Brain microvascular endothelial cell (primary cell): ENCODE data around the gene RAB19.

Experiments used
- DNase-seq: peaks from one replicate; pipeline ENCODE4 v3.0.0-alpha.2; 2020
- H3K27ac ChIP-seq: fragments of 250-450 bp; sonication (Bioruptor Pico); 2 replicates; pipeline ENCODE4 v1.5.1; 2020; ENCODE audit warnings: mild to moderate bottlenecking, moderate library complexity
- H3K27me3 ChIP-seq: fragments of 250-450 bp; sonication (Bioruptor Pico); replicated peaks from 2 replicates; pipeline ENCODE4 v1.5.1; 2020; ENCODE audit warnings: mild to moderate bottlenecking
- H3K36me3 ChIP-seq: fragments of 250-450 bp; sonication (Bioruptor Pico); replicated peaks from 2 replicates; pipeline ENCODE4 v1.5.1; 2020; ENCODE audit warnings: mild to moderate bottlenecking
- H3K4me3 ChIP-seq: 2 replicates; pipeline ENCODE4 v1.5.1; 2011; ENCODE audit warnings: low read depth, mild to moderate bottlenecking, control low read depth, low read length, moderate library complexity
- in situ Hi-C: cut with HindIII; loops from 2 replicates; pipeline ENCODE4 v1.10.0; 2017; ENCODE audit warnings: low sequenced_read_pairs, low pct_ligation_motif_present
- TF ChIP-seq, protein P1 (sequence below): IDR thresholded peaks from 2 replicates; pipeline ENCODE4 v1.5.1; 2011; ENCODE audit warnings: low read depth, mild to moderate bottlenecking, moderate library complexity, low read length, control low read depth, inconsistent platforms; ENCODE audit errors: missing control alignments

The RAB19 gene

GRCh38 chr7:140384894-140385545 lies 18.8 kb upstream of the RAB19 start:
- Histone ChIP-seq H3K27me3 (no peaks in the 10 kb centered on the region), H3K36me3 (peaks cover 5% of the 10 kb centered on the region)

DNA sequence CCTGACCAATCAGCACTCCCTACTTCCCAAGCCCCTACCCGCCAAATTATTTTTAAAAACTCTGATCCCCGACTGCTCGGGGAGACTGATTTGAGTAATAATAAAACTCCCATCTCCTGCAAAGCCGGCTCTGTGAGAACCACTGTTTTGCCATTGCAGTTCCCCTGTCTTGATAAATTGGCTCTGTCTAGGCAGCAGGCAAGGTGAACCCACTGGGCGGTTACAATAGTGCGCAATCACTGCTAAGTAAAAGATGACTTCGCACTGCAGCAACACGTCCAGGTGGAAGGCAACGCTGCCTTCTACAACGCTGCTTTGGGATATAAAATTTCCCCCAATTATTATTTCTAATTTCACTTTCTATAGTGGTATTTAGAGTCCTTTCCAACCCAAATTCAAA lies 14.4 kb upstream of the RAB19 start:
- TF ChIP-seq, protein P1, sequence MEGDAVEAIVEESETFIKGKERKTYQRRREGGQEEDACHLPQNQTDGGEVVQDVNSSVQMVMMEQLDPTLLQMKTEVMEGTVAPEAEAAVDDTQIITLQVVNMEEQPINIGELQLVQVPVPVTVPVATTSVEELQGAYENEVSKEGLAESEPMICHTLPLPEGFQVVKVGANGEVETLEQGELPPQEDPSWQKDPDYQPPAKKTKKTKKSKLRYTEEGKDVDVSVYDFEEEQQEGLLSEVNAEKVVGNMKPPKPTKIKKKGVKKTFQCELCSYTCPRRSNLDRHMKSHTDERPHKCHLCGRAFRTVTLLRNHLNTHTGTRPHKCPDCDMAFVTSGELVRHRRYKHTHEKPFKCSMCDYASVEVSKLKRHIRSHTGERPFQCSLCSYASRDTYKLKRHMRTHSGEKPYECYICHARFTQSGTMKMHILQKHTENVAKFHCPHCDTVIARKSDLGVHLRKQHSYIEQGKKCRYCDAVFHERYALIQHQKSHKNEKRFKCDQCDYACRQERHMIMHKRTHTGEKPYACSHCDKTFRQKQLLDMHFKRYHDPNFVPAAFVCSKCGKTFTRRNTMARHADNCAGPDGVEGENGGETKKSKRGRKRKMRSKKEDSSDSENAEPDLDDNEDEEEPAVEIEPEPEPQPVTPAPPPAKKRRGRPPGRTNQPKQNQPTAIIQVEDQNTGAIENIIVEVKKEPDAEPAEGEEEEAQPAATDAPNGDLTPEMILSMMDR = no peak
- no peak for DNase-seq
- Histone ChIP-seq H3K4me3 (no peak overlapping the region), H3K27me3 (no peaks in the 10 kb centered on the region), H3K36me3 (no peaks in the 10 kb centered on the region), H3K27ac (no peak overlapping the region)
- in situ Hi-C loops = no loop called here

More at GRCh38 chr7:140384894-140385545, 18.8 kb upstream of the RAB19 start:
- Histone ChIP-seq H3K4me3 (no peak overlapping the region), H3K27ac (no peak overlapping the region)
- DNase-seq = no peak
- in situ Hi-C loops = no loop called here
- TF ChIP-seq, protein P1 = no peak

DNA sequence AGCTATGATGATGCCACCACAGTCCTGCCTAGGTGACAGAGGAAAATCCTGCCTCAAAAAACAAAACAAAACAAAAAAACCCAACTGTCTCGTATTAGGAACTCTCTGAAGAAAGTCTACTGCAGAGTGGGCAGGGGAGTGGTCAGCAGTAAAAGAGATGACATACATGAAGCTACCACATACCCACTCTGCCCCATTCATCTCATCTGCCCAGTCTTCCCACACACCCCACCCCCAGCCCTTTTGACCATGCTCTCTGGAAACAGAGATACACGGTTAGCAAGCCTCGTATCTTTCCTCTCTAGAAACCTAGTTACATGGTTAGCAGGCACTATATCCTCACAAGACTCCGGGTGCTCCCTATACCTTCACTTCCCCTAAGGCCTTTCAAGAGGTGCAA lies 13.8 kb upstream of the RAB19 start:
- H3K36me3 ChIP-seq = no peaks in the 10 kb centered on the region
- no peaks in the 10 kb centered on the region for H3K27me3 ChIP-seq
- H3K4me3 ChIP-seq = no peak overlapping the region
- no peak for DNase-seq
- in situ Hi-C loops = no loop called here
- TF ChIP-seq, protein P1 = no peak
- no peak overlapping the region for H3K27ac ChIP-seq

- no peak overlapping the region for H3K4me3 ChIP-seq
- DNase-seq = no peak
- TF ChIP-seq, protein P1 = no peak
Observed at GRCh38 chr7:140390466-140391190, 13.2 kb upstream of the RAB19 start.

DNA sequence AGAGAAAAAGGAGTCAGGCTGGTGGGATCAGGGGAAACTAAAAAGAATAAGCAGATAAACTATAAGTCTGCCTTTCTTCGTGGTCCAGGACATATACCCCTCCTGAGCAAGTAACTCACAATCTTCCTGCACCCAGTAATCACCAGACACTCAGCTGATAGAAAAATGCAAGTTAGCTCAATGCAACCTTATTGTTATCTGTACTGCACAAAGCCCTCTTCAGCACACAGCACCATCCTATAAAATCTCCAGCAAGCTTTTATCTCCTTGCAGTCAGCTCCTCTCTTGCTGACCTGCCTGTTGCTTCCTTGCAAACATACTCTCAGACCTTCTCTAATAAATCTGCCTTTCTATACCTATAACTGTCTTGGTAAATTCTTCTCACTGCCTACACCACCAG lies 12.2 kb upstream of the RAB19 start:
- no peaks in the 10 kb centered on the region for H3K36me3 ChIP-seq
- no peak for DNase-seq
- TF ChIP-seq, protein P1 = no peak
- in situ Hi-C loops = no loop called here
- H3K4me3 ChIP-seq = no peak overlapping the region
- no peak overlapping the region for H3K27ac ChIP-seq
- H3K27me3 ChIP-seq = no peaks in the 10 kb centered on the region

More at GRCh38 chr7:140390466-140391190, 13.2 kb upstream of the RAB19 start:
- Histone ChIP-seq H3K27me3 (no peaks in the 10 kb centered on the region), H3K27ac (no peak overlapping the region), H3K36me3 (no peaks in the 10 kb centered on the region)
- in situ Hi-C loops = no loop called here
